HFFc6 (cell line): Measurements from ENCODE around the gene TIMP1. TPM values are rescaled to one million over a fixed set of nuclear protein-coding genes. Genes with fewer than 3 reads are reported as not detected.

ENCODE experiments used
- DNase-seq: peaks from one replicate; pipeline ENCODE4 v3.0.0-alpha.2; 2018
- H3K27ac Mint-ChIP-seq: 2 replicates; pipeline ENCODE4 v1.8.0; 2020; ENCODE audit warnings: mild to moderate bottlenecking, mixed read lengths
- H3K27me3 Mint-ChIP-seq: 2 replicates; pipeline ENCODE4 v1.8.0; 2021; ENCODE audit warnings: mild to moderate bottlenecking, moderate library complexity, mixed read lengths; ENCODE audit not compliant: insufficient read depth
- H3K36me3 Mint-ChIP-seq: 2 replicates; pipeline ENCODE4 v1.8.0; 2021; ENCODE audit warnings: low read depth, mixed read lengths
- H3K4me1 Mint-ChIP-seq: 2 replicates; pipeline ENCODE4 v1.8.0; 2020; ENCODE audit warnings: low read depth, mixed read lengths
- H3K4me3 Mint-ChIP-seq: 2 replicates; pipeline ENCODE4 v1.8.0; 2020; ENCODE audit warnings: mild to moderate bottlenecking, moderate library complexity, mixed read lengths
- H3K9me3 Mint-ChIP-seq: 2 replicates; pipeline ENCODE4 v1.8.0; 2020; ENCODE audit warnings: mild to moderate bottlenecking, mixed read lengths
- total RNA-seq, 6 experiments: library from RNA; stranded (reverse); fragmentation: NEBNext Ultra II Directional; extraction: Animal tissue kit (Norgen Biotek cat#: 25700); gene quantifications; 2 replicates in 1 of 6; 3 replicates in 5 of 6; pipeline ENCODE4 v1.2.3, GENCODE V29; 2021
- TF ChIP-seq, protein P1 (sequence below): fragments of 200-600 bp; sonication (generic); IDR thresholded peaks from 2 replicates; pipeline ENCODE4 v1.5.0; 2021; ENCODE audit warnings: antibody characterized with exemption, mild to moderate bottlenecking

The TIMP1 gene
- total RNA-seq, 6 experiments from 2014 or later = 815 to 1,568 (median 980) TPM

DNA sequence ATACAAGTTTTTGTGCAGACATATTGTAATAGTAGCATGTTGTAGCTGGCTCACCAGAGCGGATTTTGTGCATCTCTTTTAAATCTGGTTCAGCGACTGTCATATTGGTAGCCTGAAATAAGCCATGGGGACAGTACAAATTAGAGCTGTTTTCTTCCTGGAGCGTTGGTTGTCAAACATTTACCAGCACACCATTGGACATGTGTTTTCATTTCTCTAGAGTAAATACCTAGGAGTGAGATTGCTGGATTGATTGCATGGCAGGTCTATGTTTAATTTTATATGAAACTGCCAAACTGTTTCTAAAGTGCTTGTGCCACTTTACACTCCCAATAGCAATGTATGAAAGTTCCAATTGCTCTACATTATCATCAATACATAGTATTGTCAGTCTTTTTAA, 23.8 kb upstream of the TIMP1 start:
- H3K36me3 Mint-ChIP-seq = peaks cover 2% of the 10 kb centered on the region
- no peaks in the 10 kb centered on the region for H3K27me3 Mint-ChIP-seq
- TF ChIP-seq, protein P1, sequence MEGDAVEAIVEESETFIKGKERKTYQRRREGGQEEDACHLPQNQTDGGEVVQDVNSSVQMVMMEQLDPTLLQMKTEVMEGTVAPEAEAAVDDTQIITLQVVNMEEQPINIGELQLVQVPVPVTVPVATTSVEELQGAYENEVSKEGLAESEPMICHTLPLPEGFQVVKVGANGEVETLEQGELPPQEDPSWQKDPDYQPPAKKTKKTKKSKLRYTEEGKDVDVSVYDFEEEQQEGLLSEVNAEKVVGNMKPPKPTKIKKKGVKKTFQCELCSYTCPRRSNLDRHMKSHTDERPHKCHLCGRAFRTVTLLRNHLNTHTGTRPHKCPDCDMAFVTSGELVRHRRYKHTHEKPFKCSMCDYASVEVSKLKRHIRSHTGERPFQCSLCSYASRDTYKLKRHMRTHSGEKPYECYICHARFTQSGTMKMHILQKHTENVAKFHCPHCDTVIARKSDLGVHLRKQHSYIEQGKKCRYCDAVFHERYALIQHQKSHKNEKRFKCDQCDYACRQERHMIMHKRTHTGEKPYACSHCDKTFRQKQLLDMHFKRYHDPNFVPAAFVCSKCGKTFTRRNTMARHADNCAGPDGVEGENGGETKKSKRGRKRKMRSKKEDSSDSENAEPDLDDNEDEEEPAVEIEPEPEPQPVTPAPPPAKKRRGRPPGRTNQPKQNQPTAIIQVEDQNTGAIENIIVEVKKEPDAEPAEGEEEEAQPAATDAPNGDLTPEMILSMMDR = no peak
- no peak overlapping the region for H3K27ac Mint-ChIP-seq
- no peaks in the 10 kb centered on the region for H3K9me3 Mint-ChIP-seq
- H3K4me1 Mint-ChIP-seq = peaks cover 29% of the 10 kb centered on the region
- no peak overlapping the region for H3K4me3 Mint-ChIP-seq
- DNase-seq = no peak

DNA sequence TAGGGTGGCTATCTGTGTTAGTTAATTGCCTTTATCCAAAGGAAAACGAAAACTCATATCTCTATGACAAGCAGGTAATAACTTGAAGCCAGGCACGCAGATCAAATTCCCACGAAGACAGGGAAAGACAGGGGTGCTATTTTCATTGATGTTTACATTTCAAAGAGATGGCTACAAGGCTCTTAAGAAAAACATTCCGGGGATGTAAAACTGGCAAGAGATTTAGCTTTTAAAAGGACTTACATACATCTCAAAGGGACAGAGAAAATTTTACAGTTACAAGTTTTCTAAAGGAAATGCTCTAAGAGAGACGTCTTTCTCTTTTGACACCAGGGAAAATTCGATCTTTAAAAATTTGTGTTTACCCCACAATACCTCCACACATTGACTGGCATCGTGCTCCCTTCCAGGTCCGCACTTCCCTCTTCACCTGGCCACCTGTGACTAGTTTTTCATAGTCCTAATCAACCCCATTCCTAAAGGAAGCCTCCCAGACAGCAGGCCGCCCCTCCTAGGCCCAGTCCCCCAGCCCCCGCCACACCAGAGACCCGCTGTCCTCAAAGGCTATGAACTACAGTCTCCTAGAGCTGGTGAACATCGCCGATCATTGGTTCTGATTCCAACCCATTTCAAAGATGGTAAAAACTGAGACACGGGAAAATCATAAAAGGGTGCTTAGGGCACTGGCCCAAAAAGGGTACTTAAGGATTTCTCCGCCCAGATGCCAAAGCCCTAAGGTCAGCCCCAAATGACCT, 21.9 kb upstream of the TIMP1 start:
- TF ChIP-seq, protein P1 = no peak
- Mint-ChIP-seq H3K27me3 (no peaks in the 10 kb centered on the region), H3K27ac (peak overlapping the region; percentile 96), H3K36me3 (peaks cover 12% of the 10 kb centered on the region), H3K9me3 (no peaks in the 10 kb centered on the region), H3K4me1 (peaks cover 41% of the 10 kb centered on the region), H3K4me3 (peak overlapping the region; percentile 95)
- no peak for DNase-seq

GRCh38 chrX:47560934-47561658, 21.1 kb upstream of the TIMP1 start, which contains the start of gene ARAF:
Gene ARAF, plus strand, starts transcription at chrX:47561205. Its CDS starts 1,763 bp downstream, at chrX:47562968.
- H3K9me3 Mint-ChIP-seq = no peaks in the 10 kb centered on the region
- DNase-seq = peak; percentile 100
- TF ChIP-seq, protein P1 = no peak
- H3K4me1 Mint-ChIP-seq = peaks cover 36% of the 10 kb centered on the region
- H3K36me3 Mint-ChIP-seq = peaks cover 12% of the 10 kb centered on the region
- H3K27me3 Mint-ChIP-seq = no peaks in the 10 kb centered on the region
- H3K4me3 Mint-ChIP-seq = peak within 1 kb of the TSS; percentile 95
- peak within 1 kb of the TSS; percentile 96 for H3K27ac Mint-ChIP-seq

- Mint-ChIP-seq H3K36me3 (peaks cover 12% of the 10 kb centered on the region), H3K27ac (peak overlapping the region; percentile 96), H3K4me1 (peaks cover 30% of the 10 kb centered on the region), H3K9me3 (no peaks in the 10 kb centered on the region), H3K4me3 (peak overlapping the region; percentile 95), H3K27me3 (no peaks in the 10 kb centered on the region)
- TF ChIP-seq, protein P1 = no peak
- DNase-seq = no peak
Measured at GRCh38 chrX:47561659-47562151, 20.5 kb upstream of the TIMP1 start.

GRCh38 chrX:47562615-47563243, 19.5 kb upstream of the TIMP1 start:
- H3K4me1 Mint-ChIP-seq = peaks cover 28% of the 10 kb centered on the region

More at GRCh38 chrX:47562615-47563243, 19.5 kb upstream of the TIMP1 start:
- no peaks in the 10 kb centered on the region for H3K9me3 Mint-ChIP-seq
- DNase-seq = no peak
- H3K4me3 Mint-ChIP-seq = peak overlapping the region; percentile 95
- no peaks in the 10 kb centered on the region for H3K27me3 Mint-ChIP-seq
- H3K27ac Mint-ChIP-seq = peak overlapping the region; percentile 64
- peaks cover 15% of the 10 kb centered on the region for H3K36me3 Mint-ChIP-seq
- TF ChIP-seq, protein P1 = peak; percentile 60
